ENCODE data around the gene ZNF76. TPM values are rescaled to one million over a fixed set of nuclear protein-coding genes. Genes with fewer than 3 reads are reported as not detected.

The ZNF76 gene
- total RNA-seq, 1 donor from 2014 or later: 45.0 TPM

GRCh38 chr6:35259948-35260590 is 534 bp downstream of the ZNF76 start:
- no peak for DNase-seq (ENCODE audit: low read depth, low spot score)
- Mint-ChIP-seq H3K4me1 (peaks cover 42% of the 10 kb centered on the region), H3K36me3 (ENCODE audit: low read depth) (no peaks in the 10 kb centered on the region), H3K4me3 (peak overlapping the region; percentile 99), H3K27ac (ENCODE audit: unreplicated experiment) (peak overlapping the region; percentile 7), H3K9me3 (no peaks in the 10 kb centered on the region), H3K27me3 (ENCODE audit: low read depth) (no peaks in the 10 kb centered on the region)
- no peak for TF ChIP-seq CTCF (conservative IDR thresholded peaks at IDR 0.05)

- H3K36me3 Mint-ChIP-seq (ENCODE audit: low read depth): no peaks in the 10 kb centered on the region
- peak overlapping the region; percentile 99 for H3K4me3 Mint-ChIP-seq
- peak overlapping the region; percentile 7 for H3K27ac Mint-ChIP-seq (ENCODE audit: unreplicated experiment)
- peaks cover 38% of the 10 kb centered on the region for H3K4me1 Mint-ChIP-seq
- no peaks in the 10 kb centered on the region for H3K27me3 Mint-ChIP-seq (ENCODE audit: low read depth)
- no peak for TF ChIP-seq CTCF (conservative IDR thresholded peaks at IDR 0.05)
- H3K9me3 Mint-ChIP-seq: no peaks in the 10 kb centered on the region
- no peak for DNase-seq (ENCODE audit: low read depth, low spot score)
These were observed 1.3 kb downstream of the ZNF76 start for GRCh38 chr6:35260591-35261570.

GRCh38 chr6:35262596-35262995 is 3.1 kb downstream of the ZNF76 start:
- Mint-ChIP-seq H3K9me3 (no peaks in the 10 kb centered on the region), H3K36me3 (ENCODE audit: low read depth) (no peaks in the 10 kb centered on the region), H3K27me3 (ENCODE audit: low read depth) (no peaks in the 10 kb centered on the region), H3K4me1 (peaks cover 35% of the 10 kb centered on the region), H3K4me3 (peak overlapping the region; percentile 71), H3K27ac (ENCODE audit: unreplicated experiment) (peak overlapping the region; percentile 74)
- no peak for TF ChIP-seq CTCF (conservative IDR thresholded peaks at IDR 0.05)
- no peak for DNase-seq (ENCODE audit: low read depth, low spot score)

- Mint-ChIP-seq H3K27me3 (ENCODE audit: low read depth) (no peaks in the 10 kb centered on the region), H3K36me3 (ENCODE audit: low read depth) (no peaks in the 10 kb centered on the region)
These were observed 5.2 kb downstream of the ZNF76 start for GRCh38 chr6:35264550-35265274.

More at GRCh38 chr6:35264550-35265274, 5.2 kb downstream of the ZNF76 start:
- Mint-ChIP-seq H3K9me3 (no peaks in the 10 kb centered on the region), H3K27ac (ENCODE audit: unreplicated experiment) (no peak overlapping the region), H3K4me1 (peaks cover 26% of the 10 kb centered on the region), H3K4me3 (no peak overlapping the region)
- no peak for TF ChIP-seq CTCF (conservative IDR thresholded peaks at IDR 0.05)
- no peak for DNase-seq (ENCODE audit: low read depth, low spot score)

All from neural crest cell (in vitro differentiated cells).